ENCODE measurements around the gene RTN4RL1.
"Not testable (repeated sequence)": the region's sequence is repeated elsewhere in the genome, so short reads cannot be mapped to it uniquely, and the experiment has no call there.

RTN4RL1 gene

DNA sequence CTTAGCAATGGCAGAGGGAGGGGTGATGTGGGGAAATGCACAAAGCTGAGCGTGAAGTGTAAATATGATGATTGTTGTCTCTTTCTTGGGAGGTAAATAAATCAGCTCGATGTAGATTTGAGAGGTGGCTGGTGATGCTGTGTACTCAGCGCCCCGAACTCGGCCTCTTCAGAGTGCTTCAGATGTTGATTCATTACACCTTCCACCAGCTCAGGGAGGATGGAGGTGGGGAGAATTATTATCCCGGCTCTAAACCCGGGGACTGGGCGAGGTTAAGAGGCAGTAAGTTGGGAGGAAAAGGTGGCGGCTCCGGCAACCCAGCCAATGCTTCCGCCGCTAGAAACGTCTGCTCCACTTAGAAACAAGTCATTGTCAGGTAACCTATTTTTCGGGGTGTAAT, 108.8 kb downstream of the RTN4RL1 start:
- FAIRE-seq = no peak

DNA sequence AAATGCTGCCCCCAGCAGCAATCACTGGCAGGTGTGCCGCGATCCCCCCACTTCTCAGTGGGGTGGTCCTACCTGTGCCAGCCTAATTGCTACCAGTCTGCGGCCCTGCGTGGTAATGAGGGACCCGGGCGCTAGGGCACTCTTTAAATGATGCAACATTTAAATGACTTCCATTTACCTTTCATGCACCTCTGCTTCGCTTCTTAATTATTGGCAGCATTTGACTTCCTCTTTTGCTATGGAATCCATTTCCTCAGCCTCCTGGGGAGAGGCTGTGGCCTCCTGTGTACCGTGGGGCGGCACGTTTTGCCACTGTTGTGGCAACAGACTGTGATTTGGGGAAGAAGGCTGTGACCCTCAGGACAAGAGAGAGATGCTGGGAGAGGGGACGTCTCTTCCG, 109.2 kb downstream of the RTN4RL1 start:
- FAIRE-seq = no peak

- FAIRE-seq = no peak
Measured at GRCh38 chr17:1914661-1915083, 110.5 kb downstream of the RTN4RL1 start.

GRCh38 chr17:1913702-1914101, 111.4 kb downstream of the RTN4RL1 start:
- no peak for FAIRE-seq

GRCh38 chr17:1912146-1912545, 113.0 kb downstream of the RTN4RL1 start:
- no peak for FAIRE-seq

DNA sequence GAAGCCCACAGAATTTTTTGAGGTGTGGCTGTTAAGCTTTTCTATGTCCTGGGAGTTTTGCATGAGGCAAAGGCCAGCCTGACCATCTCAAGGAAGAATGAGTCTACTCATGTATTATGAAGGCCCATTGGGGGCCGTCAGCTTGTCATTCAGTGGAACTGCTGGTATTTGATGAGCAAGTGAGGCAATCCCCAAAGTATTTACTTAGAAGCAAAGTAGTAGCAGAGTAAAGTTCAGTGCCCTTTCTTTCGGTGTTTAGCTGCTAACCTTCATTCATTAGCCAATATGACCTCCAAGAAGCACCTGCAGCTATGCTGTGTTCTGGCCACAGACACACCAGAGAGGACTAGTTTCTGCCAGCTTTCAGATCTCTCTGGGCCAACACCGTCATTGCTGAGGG, 115.1 kb downstream of the RTN4RL1 start:
- no peak for FAIRE-seq

DNA sequence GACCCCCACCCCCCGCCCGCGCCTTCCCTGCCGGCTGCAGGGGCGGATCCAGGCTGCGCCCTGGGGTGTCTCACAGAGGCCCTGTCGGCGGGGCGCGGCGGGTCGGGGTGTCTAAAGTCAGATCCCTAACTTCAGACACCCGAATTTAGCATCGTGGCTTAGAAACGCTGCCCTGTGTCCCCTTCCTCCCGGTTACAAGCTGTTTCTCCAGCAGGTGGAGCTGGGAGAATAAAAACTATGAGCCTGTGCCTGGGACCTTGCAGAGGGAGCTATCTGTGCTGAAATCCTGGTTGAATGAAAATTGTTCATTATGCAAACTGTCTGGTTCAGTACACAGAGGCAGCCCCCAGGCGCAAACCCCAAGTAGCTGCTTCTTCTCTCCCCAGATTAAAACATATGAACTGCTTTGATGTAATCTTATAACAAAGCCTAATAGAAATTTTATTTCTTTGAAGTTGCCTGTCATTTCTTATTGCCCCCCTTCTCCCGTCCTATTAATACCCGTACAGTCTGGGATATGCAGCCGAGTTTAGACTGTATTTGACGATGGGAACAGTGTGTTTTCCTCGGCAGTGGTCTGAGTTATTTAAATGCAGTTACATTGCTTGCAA, 116.3 kb downstream of the RTN4RL1 start:
- peak; percentile 86 for FAIRE-seq

DNA sequence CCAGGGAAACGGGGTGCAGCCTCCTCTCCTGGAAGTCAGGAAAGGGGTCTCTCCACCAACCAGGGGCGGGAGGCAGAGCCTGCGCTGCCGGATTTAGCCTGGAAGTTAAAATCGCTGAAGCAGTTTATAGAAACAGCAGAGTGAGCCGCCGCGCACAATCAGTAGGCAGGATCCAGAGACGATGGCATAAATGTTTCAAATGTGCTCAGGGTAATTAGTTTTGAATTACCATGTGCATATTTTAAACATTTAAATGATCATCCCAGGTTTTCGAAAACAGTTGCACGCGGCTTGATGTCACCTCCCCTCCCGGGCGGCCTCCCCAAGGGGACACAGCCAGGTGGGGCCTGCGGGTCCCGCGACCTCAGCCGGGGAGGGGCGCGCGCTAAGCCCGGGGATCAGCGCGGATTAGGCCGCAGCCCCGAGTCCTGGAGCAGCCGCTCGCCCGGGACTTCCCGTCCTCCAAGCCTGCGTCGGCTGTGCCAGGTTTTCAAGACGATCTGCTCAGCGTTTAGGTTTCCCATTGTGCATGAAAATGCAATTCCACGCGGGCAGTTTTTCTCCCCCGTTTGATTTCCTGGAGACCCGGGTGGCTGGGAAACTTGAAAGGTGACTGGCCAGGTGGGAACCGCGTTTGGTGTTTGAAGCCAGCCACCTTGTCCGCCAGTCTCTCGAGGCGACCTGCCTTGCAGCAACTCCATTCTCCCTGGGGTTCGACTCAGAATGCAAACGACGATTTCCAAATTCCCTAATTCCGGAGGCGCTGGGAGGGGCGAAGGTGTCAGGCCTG, 117.0 kb downstream of the RTN4RL1 start:
- FAIRE-seq = no peak

DNA sequence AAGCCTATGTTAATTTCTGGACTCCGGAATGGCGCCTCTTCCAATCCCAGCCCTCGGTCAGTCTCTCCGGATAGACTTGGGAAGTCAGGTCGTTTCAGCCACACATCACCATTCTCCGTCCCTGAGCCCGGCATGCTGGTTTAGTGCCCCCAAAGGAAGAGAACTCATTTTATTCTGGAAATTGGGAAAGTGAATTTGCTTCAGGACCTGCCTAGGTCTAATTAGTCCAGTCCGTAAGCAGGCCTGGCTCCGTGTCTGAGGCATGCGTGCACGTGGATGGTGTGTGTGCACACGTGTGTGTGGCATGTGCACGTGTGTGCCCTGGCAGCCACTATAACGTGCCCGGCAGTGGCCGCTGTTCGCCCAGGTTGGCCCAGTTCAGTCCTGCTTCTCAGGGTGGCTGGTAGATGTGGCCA, 117.9 kb downstream of the RTN4RL1 start:
- FAIRE-seq = no peak

- FAIRE-seq = no peak
Measured at GRCh38 chr17:1906662-1907101, 118.5 kb downstream of the RTN4RL1 start.

GRCh38 chr17:1905190-1905913, 119.8 kb downstream of the RTN4RL1 start:
- FAIRE-seq = no peak

- no peak for FAIRE-seq
Measured at GRCh38 chr17:1904273-1905182, 120.6 kb downstream of the RTN4RL1 start.

GRCh38 chr17:1899403-1900000, 125.6 kb downstream of the RTN4RL1 start:
- no peak for FAIRE-seq

GRCh38 chr17:1898872-1899271, 126.3 kb downstream of the RTN4RL1 start:
- no peak for FAIRE-seq

DNA sequence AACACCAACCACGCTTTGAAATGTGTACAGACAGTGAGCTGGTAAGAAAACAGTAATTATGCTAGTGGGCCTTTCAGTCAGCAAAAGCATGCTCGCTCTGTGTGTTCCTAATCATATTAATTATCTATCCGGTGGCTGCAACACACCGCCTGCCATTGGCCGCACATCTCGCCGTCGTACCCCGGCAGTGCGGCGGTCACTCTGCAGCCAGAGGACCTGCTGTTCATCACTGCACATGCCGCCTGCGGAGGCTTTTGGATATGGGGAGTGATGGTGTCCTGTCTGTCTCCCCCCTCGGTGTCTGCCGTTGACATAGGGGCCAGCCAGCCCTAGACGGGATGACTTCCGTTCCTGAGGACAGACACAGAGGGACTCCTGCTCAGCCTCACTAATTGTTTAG, 126.8 kb downstream of the RTN4RL1 start:
- no peak for FAIRE-seq

GRCh38 chr17:1897105-1897656, 128.0 kb downstream of the RTN4RL1 start:
- no peak for FAIRE-seq

- no peak for FAIRE-seq
Measured at GRCh38 chr17:1896243-1897104, 128.7 kb downstream of the RTN4RL1 start.

DNA sequence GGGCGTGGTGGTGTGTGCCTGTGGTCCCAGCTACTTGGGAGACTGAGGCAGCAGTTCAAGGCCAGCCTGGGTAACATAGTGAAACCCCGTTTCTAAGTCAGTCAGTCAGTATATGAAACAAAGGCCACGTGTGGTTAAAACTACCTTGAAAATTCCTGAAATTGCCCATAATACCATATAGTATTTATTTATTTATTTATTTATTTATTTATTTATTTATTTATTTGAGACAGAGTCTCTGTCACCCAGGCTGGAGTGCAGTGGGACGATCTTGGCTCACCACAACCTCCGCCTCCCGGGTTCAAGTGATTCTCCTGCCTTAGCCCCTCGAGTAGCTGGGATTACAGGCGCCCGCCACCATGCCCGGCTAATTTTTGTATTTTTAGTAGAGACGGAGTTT, 129.7 kb downstream of the RTN4RL1 start:
- FAIRE-seq = not testable (repeated sequence)

DNA sequence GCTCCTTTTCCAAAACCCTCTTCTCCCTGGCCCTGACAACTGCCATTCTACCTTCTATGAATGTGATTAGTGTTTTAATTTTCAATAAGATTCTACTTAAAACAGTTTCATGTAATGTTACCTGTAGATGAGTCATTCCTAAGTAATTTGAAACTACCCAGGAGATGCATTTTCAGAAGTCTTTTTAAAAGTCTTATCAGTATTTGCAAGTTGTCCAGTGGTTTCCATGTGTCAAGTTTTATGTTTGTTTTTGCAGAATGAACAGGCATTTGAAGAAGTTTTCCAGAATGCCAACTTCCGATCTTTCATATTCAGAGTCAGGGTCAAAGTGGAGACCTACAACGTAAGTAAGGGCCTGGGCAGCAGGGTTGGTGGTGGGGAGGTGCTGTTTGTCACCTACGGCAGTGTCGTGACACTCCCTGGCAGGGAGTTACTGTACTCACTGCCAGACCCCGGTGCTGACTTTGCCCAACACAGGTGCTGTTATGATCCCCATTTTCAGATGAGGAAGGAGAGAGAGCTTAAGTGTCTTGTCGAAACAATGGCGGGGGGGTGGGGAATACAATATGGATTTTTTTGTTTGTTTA, 130.3 kb downstream of the RTN4RL1 start:
- no peak for FAIRE-seq

GRCh38 chr17:1890758-1891450, 134.2 kb downstream of the RTN4RL1 start:
- no peak for FAIRE-seq
